GM18861 (cell line): ENCODE data around the gene PHF21B.

ENCODE experiments used
- ATAC-seq: cut with Tn5 transposase; IDR thresholded peaks from one replicate; pipeline ENCODE4 v1.9.1; 2021; ENCODE audit not compliant: unreplicated experiment

The PHF21B gene

DNA sequence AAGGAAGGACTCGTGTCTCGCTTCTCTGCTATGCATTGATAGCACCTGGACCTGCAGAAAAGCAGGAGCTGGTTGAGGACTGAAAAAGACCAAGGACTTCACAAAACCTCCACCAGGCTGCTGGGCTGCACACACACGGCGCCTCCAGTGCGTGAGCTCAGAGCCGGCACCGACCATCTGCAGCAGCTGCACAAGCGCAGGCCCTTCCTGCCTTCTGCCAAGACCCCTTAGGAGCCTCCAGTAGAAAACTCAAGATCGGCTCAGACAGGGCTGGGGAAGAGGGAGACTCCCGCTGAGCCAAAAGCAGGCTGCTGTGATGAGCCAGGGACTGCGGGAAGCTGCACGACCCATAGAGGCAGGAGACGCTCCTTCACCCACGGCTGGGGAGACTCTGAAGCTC is 70.9 kb downstream of the PHF21B start:
- no peak for ATAC-seq

DNA sequence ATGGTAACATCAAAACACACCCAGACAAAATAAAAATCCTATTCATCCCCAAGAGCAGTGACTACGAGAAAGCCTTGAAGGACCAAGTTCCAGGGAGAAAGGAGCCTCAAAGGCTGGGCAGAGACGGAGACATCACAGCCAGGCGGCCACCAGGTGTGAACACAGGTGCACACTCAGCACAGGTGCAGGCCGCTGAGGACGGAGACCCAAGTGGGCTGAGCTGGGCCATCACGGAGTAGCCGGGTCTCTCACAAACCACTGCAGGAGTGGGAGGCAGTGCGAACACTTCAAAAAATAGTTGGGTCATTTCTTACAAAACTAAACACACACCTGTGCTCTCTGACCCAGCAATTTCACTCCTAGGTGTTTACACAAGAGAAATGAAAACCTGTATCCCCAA is 72.6 kb downstream of the PHF21B start:
- no peak for ATAC-seq

- no peak for ATAC-seq
These were observed 73.6 kb downstream of the PHF21B start for GRCh38 chr22:44936201-44936600.

DNA sequence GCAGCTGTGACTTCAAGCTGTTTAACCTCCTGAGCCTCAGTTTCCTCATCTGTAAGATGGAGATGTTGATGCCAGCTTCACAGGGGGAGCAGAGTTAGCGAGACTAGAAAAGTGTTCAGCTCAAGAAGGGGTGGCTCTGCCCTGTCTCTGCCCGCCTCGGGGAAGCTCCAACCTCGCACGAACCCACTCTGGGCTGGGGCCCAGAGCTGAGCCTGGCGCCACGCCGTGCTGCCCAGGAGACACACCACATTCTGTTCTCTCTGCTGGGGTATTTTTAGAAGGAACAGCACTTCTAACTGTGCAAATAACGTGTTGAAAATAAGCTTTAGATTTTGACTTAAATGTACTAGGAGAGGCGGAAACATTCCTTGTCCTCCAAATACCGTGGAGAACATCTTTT is 74.1 kb downstream of the PHF21B start:
- no peak for ATAC-seq

DNA sequence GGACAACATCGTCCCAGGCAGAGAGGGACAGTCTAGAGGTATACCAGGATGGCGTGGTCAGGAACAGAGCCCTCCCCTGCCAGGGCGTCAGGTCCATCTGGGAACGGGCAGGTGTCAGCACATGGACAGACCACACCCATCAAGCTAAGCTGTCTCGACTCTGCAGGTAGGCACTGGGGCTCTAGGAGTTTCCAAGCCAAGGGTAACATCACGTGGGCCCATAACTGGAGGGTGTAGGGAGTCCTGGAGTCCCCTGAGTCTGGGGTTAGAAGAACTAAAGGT is 75.4 kb downstream of the PHF21B start:
- ATAC-seq, result no peak

DNA sequence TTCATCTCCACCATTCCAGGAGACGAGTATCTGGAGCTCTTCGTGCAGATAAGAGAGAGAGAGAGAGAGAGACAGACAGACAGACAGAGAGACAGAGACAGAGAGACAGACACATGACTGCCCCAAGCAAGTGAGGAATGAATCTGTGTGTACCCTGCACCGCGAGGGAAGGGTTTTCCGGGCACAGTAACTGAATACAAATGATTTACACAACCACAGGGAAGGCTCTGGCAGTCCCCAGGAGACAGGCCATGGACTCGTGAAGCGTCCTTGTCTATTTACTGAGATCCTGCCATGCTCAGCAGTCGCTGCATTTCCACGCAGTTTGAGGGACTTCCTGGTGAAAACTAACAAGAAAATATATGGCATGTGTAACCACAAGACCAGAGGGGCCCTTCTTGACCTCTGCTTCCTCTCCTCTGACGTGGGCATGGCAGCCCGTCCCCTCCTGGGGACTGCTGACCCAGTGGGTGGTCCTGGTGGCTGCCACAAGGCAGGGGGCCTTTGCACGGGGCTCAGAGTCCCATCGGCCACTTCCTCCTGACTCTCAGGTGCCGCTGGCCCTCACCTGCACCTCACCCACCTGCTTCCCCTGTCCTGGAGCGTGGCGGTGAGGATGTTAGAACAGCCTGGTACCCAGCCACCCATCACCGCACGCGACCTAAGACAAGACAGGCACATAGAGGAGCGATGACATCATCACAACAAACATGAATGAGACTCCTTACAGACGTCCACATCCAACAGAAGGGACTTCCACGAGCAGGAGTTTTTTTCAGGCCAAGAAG is 75.9 kb downstream of the PHF21B start:
- ATAC-seq, result no peak

DNA sequence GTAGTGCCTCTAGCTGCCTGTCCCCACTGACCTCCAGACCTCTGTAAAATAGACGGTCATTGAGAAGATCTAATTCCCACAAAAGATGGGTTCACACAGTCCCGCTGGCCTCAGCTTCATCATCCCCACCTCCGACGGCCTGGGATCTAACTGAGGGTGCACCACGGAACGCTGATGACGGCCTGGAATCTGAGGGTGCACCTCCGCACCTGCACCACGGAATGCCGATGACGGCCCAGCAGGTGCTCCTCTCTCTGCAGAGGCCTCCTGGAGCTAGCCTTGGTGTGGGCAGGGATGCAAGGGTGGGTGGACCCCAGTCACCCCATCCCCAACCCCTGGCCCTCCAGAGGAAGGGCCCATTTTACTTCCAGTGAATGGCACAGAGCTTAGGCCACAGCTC is 77.3 kb downstream of the PHF21B start:
- ATAC-seq, result no peak

DNA sequence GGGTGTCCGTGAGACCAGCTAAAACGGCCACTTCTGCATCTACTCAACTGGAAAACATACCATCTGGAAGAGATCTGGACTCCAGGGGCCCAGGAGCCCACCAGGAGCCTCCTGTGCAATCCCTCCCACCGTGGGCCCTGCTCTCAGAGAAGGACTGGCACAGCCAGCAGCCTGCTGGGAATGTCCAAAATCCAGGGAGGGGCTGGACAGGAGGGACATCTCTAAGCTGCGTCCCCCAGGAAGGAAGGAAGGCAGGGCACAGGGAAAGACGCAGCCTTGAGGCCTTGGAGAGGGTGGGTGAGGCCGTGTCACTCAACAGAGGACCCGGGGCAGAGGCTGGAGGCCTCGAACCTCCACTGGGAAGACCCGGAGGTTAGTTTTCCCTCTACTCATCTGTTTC is 78.0 kb downstream of the PHF21B start:
- ATAC-seq, result no peak

- ATAC-seq, result no peak
These were observed 78.7 kb downstream of the PHF21B start for GRCh38 chr22:44931077-44931540.

DNA sequence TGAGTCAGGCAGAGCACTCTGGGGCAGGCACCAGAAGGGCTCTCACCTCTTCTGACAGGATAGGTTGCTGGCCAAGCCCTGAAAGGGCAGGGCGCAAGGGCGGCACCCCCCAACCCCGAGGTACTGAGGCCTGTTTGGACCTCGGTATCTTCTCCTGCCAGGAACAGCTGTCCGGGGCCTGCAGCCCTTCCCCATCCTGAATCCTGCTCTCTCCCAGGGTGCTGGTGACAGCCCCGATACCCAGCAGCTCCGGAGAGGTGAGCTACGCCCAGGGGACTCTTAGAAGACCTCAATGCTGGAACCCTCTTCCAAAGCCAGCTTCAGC is 79.1 kb downstream of the PHF21B start:
- ATAC-seq, result no peak

- ATAC-seq, result no peak
These were observed 79.6 kb downstream of the PHF21B start for GRCh38 chr22:44930016-44930710.

GRCh38 chr22:44929359-44930015 is 80.3 kb downstream of the PHF21B start:
- no peak for ATAC-seq

GRCh38 chr22:44928711-44929358 is 81.0 kb downstream of the PHF21B start:
- ATAC-seq, result no peak

DNA sequence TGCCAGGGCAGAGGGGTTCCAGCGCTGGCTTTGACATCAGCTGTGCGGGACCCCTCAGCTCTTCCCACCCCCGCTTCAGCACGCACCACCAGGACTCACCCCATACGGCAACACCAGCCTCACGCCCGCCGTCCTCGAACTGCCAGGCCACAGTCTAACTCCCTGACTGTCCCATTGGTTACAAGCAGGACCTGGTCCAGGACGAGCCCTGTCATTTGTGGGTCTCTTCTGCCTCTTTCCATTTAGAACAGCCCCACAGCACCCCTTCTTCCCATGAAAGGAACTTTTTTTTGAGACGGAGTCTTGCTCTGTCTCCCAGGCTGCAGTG is 81.7 kb downstream of the PHF21B start:
- ATAC-seq, result no peak

DNA sequence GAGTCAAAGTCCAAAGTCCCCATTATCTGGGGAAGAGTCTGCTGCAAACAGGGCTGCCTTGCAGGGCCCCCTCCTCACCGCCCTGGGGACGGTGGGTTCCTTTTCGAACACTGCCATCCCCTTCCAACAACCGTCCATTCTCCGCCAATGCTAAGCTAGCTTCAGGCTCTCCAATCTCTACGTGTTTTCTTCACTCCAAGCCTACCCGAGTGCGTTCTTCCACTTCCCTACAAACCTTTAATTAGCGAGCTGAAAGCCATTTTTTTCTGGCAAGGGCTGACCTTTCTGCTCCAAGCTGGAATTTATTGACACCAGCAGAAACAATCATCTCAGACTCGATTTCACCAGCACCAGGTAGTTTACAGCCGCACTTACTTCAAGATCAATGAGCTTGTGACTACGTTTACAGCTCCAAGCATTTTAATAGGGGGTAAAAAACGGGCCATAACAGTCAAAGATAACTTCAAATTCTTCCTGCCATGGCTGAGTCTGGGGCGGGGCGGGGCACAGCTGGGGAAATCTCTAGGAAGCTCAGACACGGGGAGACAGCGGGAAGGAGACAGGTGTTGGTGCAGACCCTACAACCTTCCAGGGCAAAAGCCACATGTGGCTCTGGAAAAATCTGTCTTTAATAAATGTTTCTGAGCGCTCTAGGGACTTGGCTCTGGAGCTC is 82.2 kb downstream of the PHF21B start:
- ATAC-seq, result no peak

DNA sequence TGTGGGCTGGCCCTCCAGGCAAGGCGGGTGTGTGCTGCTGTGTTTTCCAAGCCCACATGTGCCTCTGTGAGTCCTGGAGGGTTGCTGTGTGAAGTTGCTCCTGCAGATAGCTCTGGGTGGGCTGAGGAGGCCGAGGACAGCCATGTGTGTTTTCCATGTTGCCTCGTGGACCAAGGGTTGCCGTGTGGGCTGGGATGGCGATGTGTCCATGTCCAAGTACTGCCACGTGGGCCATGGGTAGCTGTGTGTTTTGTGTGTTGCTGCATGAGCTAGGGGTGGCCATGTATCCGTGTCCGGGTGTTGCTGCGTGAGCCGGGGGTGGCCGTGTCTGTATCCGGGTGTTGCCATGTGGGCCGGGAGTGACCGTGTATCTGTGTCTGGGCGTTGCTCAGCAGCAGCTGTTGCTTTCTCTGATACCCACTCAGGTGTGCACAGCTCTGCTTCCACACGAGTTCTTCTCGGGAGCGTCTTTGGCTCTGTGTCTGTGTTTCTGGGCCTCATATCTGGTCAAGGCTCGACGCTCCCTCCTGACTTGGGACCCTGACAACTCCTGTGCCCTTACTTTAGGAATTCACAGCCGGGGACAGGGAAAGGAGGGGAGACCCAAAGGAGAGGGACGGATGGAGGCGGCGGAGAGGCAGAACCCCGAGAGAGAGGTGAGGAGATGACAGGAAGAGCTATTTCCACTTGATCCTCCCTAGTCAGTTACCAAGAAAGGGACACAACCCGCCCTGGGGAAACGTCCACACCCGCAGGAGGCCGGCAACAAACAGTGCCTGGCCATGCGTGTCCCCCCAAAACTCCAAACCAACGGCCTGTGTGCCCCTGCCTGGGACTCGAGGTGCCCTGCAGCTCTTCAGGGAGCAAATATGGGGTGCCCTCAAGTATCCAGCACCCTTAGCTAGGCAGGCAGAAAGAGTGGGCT is 83.1 kb downstream of the PHF21B start:
- ATAC-seq, result no peak

DNA sequence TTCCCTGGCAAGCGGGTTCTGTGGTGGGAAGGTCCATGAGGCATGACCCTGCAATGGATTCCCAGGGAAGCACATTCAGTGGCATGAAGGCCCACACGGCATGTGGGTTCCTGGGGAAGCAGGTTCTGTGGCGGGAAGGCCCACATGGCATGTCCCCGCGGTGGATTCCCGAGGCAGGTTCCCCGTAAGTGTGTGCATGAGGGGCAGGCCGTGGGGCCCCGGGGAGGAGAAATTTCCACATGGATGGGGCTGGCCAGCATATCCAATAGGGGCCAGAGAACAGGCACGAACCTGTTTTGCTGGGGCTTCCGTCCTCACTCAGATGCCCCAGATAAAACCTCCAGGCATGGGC is 83.7 kb downstream of the PHF21B start:
- ATAC-seq, result no peak

- no peak for ATAC-seq
These were observed 84.2 kb downstream of the PHF21B start for GRCh38 chr22:44925465-44926123.

- ATAC-seq, result no peak
These were observed 85.1 kb downstream of the PHF21B start for GRCh38 chr22:44924710-44925109.

DNA sequence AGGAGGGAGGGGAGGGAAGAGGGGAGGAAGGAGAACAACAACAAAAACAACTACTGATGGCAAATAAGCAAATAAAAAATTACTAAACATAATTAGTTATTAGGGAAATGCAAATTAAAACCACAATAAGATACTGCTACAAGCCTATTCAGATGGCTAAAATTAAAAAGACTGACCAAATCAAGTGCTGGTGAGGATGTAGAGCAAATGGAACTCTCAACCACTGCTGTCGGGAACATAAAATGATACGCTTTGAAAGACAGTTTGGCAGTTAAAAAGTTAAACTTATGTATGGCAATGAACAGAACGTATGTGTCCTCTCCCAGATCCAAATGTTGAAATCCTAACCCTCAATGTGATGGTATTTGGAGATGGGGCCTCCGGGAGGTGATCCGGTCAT is 85.7 kb downstream of the PHF21B start:
- no peak for ATAC-seq
